ENCODE measurements around the gene BMP6.

DNA sequence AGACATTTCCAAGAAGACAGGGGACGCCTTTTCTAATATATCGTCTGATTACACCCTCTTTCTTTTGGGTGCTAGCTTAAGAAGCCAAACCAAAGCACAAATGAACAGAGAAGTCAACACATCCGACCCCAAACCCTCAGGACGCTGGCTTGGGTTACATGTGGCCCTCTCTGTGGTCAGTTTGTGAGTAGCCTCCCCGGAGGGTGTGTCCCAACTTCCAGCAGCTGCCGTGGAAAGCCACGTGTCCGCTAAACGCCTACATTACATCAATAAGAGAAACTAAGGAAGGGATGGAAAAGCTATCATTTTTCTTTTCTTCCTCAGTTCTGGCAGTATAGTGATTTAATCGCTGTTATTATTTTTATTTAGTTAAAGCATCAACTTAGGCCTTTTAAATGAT, 487 bp upstream of the BMP6 start:
- TF ChIP-seq NFE2L2 (IDR thresholded peaks at IDR 0.05; ENCODE audit: low read depth, low read length) (no peak), BHLHE40 (IDR thresholded peaks at IDR 0.05; ENCODE audit: low read depth, low read length) (no peak), POLR2A (IDR thresholded peaks at IDR 0.05; ENCODE audit: low read depth, low read length) (no peak), RFX5 (IDR thresholded peaks at IDR 0.05; ENCODE audit: low read depth, low read length) (no peak), CEBPB (IDR thresholded peaks at IDR 0.05; ENCODE audit: low read depth, low read length) (no peak), MXI1 (IDR thresholded peaks at IDR 0.05; ENCODE audit: borderline replicate concordance, low read depth, low read length) (no peak), FOS (IDR thresholded peaks at IDR 0.05; ENCODE audit: low read depth, low read length) (no peak)
- TF ChIP-seq, protein P1, sequence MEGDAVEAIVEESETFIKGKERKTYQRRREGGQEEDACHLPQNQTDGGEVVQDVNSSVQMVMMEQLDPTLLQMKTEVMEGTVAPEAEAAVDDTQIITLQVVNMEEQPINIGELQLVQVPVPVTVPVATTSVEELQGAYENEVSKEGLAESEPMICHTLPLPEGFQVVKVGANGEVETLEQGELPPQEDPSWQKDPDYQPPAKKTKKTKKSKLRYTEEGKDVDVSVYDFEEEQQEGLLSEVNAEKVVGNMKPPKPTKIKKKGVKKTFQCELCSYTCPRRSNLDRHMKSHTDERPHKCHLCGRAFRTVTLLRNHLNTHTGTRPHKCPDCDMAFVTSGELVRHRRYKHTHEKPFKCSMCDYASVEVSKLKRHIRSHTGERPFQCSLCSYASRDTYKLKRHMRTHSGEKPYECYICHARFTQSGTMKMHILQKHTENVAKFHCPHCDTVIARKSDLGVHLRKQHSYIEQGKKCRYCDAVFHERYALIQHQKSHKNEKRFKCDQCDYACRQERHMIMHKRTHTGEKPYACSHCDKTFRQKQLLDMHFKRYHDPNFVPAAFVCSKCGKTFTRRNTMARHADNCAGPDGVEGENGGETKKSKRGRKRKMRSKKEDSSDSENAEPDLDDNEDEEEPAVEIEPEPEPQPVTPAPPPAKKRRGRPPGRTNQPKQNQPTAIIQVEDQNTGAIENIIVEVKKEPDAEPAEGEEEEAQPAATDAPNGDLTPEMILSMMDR (conservative IDR thresholded peaks at IDR 0.05; ENCODE audit: low read depth, low read length), result no peak
- TF ChIP-seq, protein P2, sequence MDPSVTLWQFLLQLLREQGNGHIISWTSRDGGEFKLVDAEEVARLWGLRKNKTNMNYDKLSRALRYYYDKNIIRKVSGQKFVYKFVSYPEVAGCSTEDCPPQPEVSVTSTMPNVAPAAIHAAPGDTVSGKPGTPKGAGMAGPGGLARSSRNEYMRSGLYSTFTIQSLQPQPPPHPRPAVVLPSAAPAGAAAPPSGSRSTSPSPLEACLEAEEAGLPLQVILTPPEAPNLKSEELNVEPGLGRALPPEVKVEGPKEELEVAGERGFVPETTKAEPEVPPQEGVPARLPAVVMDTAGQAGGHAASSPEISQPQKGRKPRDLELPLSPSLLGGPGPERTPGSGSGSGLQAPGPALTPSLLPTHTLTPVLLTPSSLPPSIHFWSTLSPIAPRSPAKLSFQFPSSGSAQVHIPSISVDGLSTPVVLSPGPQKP (IDR thresholded peaks at IDR 0.05; ENCODE audit: borderline replicate concordance, low read depth, low read length), result no peak
- TF ChIP-seq, protein P3, sequence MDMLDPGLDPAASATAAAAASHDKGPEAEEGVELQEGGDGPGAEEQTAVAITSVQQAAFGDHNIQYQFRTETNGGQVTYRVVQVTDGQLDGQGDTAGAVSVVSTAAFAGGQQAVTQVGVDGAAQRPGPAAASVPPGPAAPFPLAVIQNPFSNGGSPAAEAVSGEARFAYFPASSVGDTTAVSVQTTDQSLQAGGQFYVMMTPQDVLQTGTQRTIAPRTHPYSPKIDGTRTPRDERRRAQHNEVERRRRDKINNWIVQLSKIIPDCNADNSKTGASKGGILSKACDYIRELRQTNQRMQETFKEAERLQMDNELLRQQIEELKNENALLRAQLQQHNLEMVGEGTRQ (IDR thresholded peaks at IDR 0.05; ENCODE audit: low read depth, low read length), result no peak
